Loucy (cell line): ENCODE data around the gene BPTF.
"Not testable (repeated sequence)": the region's sequence is repeated elsewhere in the genome, so short reads cannot be mapped to it uniquely, and the experiment has no call there.

ENCODE experiments used
- EZH2phosphoT487 ChIP-seq: fragments of 200-600 bp; IDR thresholded peaks from 2 replicates; pipeline ENCODE4 v1.6.1; 2018; ENCODE audit warnings: antibody characterized with exemption, mild to moderate bottlenecking, moderate library complexity, borderline replicate concordance
- TF ChIP-seq, protein P1 (sequence below): fragments of 200-600 bp; sonication (generic); conservative IDR thresholded peaks from 2 replicates; pipeline ENCODE4 v1.5.1; 2014; ENCODE audit warnings: mild to moderate bottlenecking, antibody characterized with exemption, low read length

DNA sequence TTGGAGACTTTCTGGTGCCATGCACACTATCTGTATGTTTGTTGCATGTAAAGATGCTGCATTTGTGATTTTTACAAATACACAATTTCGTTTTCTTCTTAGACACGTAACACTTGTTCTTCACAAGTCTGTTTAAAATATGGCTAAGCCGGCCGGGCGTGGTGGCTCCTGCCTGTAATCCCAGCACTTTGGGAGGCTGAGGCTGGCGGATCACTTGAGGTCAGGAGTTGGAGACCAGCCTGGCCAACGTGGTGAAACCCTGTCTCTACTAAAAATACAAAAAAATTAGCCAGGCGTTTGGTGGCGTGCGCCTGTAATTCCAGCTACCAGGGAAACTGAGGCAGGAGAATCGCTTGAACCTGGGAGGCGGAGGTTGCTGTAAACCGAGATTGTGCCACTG, 195.5 kb downstream of the BPTF start:
- TF ChIP-seq, protein P1, sequence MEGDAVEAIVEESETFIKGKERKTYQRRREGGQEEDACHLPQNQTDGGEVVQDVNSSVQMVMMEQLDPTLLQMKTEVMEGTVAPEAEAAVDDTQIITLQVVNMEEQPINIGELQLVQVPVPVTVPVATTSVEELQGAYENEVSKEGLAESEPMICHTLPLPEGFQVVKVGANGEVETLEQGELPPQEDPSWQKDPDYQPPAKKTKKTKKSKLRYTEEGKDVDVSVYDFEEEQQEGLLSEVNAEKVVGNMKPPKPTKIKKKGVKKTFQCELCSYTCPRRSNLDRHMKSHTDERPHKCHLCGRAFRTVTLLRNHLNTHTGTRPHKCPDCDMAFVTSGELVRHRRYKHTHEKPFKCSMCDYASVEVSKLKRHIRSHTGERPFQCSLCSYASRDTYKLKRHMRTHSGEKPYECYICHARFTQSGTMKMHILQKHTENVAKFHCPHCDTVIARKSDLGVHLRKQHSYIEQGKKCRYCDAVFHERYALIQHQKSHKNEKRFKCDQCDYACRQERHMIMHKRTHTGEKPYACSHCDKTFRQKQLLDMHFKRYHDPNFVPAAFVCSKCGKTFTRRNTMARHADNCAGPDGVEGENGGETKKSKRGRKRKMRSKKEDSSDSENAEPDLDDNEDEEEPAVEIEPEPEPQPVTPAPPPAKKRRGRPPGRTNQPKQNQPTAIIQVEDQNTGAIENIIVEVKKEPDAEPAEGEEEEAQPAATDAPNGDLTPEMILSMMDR: not testable (repeated sequence)
- not testable (repeated sequence) for TF ChIP-seq EZH2phosphoT487
